ENCODE results near the gene DMGDH.

DMGDH gene

GRCh38 chr5:78972654-78973428, 96.6 kb downstream of the DMGDH start:
- TF ChIP-seq CTCF (IDR thresholded peaks at IDR 0.05) = no peak

- TF ChIP-seq CTCF (IDR thresholded peaks at IDR 0.05) = no peak
Observed at GRCh38 chr5:78971998-78972397, 97.5 kb downstream of the DMGDH start.

- no peak for TF ChIP-seq CTCF (IDR thresholded peaks at IDR 0.05)
Observed at GRCh38 chr5:78968781-78969180, 100.7 kb downstream of the DMGDH start.

GRCh38 chr5:78964889-78965288, 104.6 kb downstream of the DMGDH start:
- TF ChIP-seq CTCF (IDR thresholded peaks at IDR 0.05) = peak; percentile 57

GRCh38 chr5:78961743-78962142, 107.7 kb downstream of the DMGDH start:
- no peak for TF ChIP-seq CTCF (IDR thresholded peaks at IDR 0.05)

GRCh38 chr5:78959767-78960166, 109.7 kb downstream of the DMGDH start:
- no peak for TF ChIP-seq CTCF (IDR thresholded peaks at IDR 0.05)

- no peak for TF ChIP-seq CTCF (IDR thresholded peaks at IDR 0.05)
Observed at GRCh38 chr5:78958672-78959445, 110.6 kb downstream of the DMGDH start.
